ENCODE measurements around the gene PYGO2.

The PYGO2 gene

DNA sequence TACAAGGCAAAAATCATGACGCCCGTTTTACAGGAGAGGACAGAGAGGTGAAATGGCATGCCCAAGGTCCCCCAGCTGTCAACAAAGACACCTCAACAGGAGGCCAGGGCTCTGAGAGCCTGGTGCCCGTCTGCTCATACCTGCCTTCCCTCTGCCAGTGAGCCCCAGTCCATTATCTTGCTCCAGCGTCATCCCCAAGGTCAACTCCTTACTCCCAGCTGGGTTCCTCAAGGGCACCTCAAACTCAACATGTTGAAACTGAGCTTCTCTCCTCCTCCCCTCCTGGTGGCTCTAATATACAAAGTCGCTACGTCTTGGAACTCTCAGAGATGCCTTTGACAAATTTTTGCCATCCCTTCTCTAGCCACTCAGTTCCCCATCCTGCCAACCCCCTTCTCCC is 8.9 kb downstream of the PYGO2 start:
- H3K9me3 ChIP-seq (ENCODE audit: insufficient read depth, low read length): no peaks in the 10 kb centered on the region
- no peaks in the 10 kb centered on the region for H3K36me3 ChIP-seq (replicated peaks; ENCODE audit: low read depth, low read length)
- peaks cover 20% of the 10 kb centered on the region for H3K4me1 ChIP-seq (ENCODE audit: low read length)
- H3K4me2 ChIP-seq (ENCODE audit: low read length): no peak overlapping the region
- no peaks in the 10 kb centered on the region for H3K79me2 ChIP-seq (ENCODE audit: low read length)
- no peak overlapping the region for H3K9ac ChIP-seq (ENCODE audit: low read length)
- H2AFZ ChIP-seq (ENCODE audit: low read depth, low read length): no peak overlapping the region
- no peak for TF ChIP-seq EZH2phosphoT487 (IDR thresholded peaks at IDR 0.05; ENCODE audit: low read depth)
- TF ChIP-seq, protein P1, sequence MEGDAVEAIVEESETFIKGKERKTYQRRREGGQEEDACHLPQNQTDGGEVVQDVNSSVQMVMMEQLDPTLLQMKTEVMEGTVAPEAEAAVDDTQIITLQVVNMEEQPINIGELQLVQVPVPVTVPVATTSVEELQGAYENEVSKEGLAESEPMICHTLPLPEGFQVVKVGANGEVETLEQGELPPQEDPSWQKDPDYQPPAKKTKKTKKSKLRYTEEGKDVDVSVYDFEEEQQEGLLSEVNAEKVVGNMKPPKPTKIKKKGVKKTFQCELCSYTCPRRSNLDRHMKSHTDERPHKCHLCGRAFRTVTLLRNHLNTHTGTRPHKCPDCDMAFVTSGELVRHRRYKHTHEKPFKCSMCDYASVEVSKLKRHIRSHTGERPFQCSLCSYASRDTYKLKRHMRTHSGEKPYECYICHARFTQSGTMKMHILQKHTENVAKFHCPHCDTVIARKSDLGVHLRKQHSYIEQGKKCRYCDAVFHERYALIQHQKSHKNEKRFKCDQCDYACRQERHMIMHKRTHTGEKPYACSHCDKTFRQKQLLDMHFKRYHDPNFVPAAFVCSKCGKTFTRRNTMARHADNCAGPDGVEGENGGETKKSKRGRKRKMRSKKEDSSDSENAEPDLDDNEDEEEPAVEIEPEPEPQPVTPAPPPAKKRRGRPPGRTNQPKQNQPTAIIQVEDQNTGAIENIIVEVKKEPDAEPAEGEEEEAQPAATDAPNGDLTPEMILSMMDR (IDR thresholded peaks at IDR 0.05; ENCODE audit: low read depth, low read length): no peak
- no peaks in the 10 kb centered on the region for H3K27me3 ChIP-seq (ENCODE audit: low read depth, low read length)
- no peak overlapping the region for H3K27ac ChIP-seq (ENCODE audit: low read length)
- no peaks in the 10 kb centered on the region for H4K20me1 ChIP-seq (ENCODE audit: insufficient read depth, low read length)
- no peak overlapping the region for H3K4me3 ChIP-seq (ENCODE audit: low read length)

DNA sequence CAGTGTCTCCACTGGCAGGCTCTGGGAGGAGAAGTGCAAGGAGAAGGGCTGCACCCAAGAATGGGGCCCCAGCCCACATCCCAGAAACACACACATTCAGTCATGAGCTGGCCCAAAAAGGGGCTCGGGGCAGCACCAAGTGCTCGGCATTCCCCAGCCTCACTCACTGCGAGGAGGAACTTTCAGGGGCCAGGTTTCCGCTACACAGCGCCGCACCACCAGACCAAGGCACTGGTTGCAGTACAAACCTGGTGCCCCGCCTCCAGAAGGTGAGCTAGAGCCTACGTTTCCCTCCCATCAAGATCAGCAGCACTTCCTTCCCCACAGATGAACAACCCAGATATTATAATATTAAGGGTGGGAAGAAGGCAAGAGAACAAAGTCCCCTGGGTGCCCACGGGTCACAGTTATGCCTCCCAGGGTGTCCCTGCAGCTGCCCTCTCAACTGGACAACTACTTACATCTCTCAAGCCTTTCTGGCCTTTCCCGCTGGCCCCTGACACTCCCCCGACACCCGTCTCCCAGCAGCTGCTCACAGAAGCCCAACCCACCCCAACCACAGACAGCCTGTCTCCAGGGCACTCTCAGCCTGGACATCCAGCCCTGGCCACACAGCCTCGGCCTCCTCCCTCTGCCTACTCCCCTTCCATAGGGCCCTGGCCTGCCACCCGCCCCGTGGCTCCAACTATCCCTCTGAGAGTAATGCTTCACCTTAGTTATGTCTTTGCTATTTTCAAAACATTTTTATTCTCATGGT is 9.5 kb downstream of the PYGO2 start:
- H3K4me1 ChIP-seq (ENCODE audit: low read length): peaks cover 16% of the 10 kb centered on the region
- H3K9me3 ChIP-seq (ENCODE audit: insufficient read depth, low read length): no peaks in the 10 kb centered on the region
- no peaks in the 10 kb centered on the region for H3K36me3 ChIP-seq (replicated peaks; ENCODE audit: low read depth, low read length)
- no peak overlapping the region for H3K27ac ChIP-seq (ENCODE audit: low read length)
- H3K4me2 ChIP-seq (ENCODE audit: low read length): no peak overlapping the region
- H3K4me3 ChIP-seq (ENCODE audit: low read length): no peak overlapping the region
- no peaks in the 10 kb centered on the region for H4K20me1 ChIP-seq (ENCODE audit: insufficient read depth, low read length)
- no peak overlapping the region for H3K9ac ChIP-seq (ENCODE audit: low read length)
- no peaks in the 10 kb centered on the region for H3K79me2 ChIP-seq (ENCODE audit: low read length)
- no peaks in the 10 kb centered on the region for H3K27me3 ChIP-seq (ENCODE audit: low read depth, low read length)
- no peak overlapping the region for H2AFZ ChIP-seq (ENCODE audit: low read depth, low read length)
- TF ChIP-seq, protein P1 (IDR thresholded peaks at IDR 0.05; ENCODE audit: low read depth, low read length): no peak
- TF ChIP-seq EZH2phosphoT487 (IDR thresholded peaks at IDR 0.05; ENCODE audit: low read depth): no peak

DNA sequence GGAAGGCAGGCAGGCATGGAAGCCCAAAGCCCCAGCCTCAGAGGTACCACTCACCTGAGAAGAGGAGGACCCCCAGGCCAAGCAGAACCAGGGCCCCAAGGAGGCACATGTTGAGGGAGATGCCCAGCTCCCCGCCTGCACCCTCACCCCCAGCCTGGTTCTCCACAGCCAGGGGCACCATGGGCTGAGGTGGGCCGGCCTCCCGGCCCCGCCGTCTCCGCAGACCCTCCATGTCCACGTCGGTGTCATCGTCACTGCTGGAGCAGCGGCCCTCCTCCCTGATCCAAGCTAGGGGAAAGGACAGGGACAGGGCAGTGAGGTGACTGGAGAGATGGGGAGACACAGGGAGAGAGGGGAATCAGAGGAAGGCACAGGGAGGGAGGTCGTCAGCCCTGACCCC is 13.5 kb downstream of the PYGO2 start:
- Histone ChIP-seq H3K4me1 (ENCODE audit: low read length) (peaks cover 23% of the 10 kb centered on the region), H3K27me3 (ENCODE audit: low read depth, low read length) (no peaks in the 10 kb centered on the region), H4K20me1 (ENCODE audit: insufficient read depth, low read length) (no peaks in the 10 kb centered on the region), H3K9ac (ENCODE audit: low read length) (no peak overlapping the region), H3K36me3 (replicated peaks; ENCODE audit: low read depth, low read length) (no peaks in the 10 kb centered on the region), H3K9me3 (ENCODE audit: insufficient read depth, low read length) (no peaks in the 10 kb centered on the region), H3K27ac (ENCODE audit: low read length) (no peak overlapping the region), H3K4me2 (ENCODE audit: low read length) (no peak overlapping the region), H3K4me3 (ENCODE audit: low read length) (no peak overlapping the region), H3K79me2 (ENCODE audit: low read length) (no peaks in the 10 kb centered on the region), H2AFZ (ENCODE audit: low read depth, low read length) (no peak overlapping the region)
- TF ChIP-seq EZH2phosphoT487 (IDR thresholded peaks at IDR 0.05; ENCODE audit: low read depth): no peak
- TF ChIP-seq, protein P1 (IDR thresholded peaks at IDR 0.05; ENCODE audit: low read depth, low read length): no peak

DNA sequence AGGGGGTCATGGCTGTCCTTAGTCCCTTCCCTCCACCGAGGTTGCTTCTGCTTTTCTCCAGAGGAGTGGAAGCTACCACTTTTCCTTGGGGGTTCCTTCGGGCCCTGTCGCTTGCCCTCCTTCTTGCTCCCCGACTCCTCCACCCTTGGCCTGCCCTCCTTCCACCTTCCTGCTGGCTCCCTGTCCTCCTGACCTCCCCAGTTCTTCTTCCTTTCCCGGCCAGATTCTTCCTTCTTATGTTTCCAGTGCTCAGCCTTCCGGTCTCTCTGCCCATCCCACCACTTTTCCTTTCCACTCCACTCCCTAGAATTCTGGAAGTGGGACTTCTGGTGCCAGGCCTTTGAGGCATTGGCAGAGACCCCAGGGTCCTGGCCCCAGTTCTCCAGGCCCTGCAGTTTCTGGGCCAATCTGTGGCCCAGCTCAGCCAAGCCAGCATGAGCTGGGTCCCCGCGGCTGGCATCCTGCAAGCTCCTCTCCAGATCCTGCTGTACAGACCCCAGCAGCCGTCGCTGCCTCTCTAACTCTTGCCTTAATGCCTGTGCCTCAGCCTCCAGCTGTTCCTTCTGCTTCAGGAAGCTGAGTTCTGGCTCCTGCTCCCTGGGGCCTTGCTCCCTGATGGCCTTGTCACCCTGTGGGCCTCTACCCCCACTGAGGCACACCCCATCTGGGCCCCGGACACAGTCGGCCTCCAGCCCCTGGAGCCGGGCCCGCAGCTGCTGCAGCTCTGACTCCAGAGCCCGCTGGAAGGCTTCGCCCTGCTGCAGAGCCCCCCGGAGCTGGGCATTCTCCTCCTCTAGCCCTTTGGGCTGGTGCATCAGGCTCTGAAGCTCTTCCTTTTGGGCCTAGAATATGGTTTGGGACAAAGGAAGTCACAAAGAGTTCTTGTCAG is 15.4 kb downstream of the PYGO2 start:
- Histone ChIP-seq H3K9me3 (ENCODE audit: insufficient read depth, low read length) (no peaks in the 10 kb centered on the region), H3K9ac (ENCODE audit: low read length) (no peak overlapping the region), H3K27me3 (ENCODE audit: low read depth, low read length) (no peaks in the 10 kb centered on the region), H3K36me3 (replicated peaks; ENCODE audit: low read depth, low read length) (no peaks in the 10 kb centered on the region), H4K20me1 (ENCODE audit: insufficient read depth, low read length) (no peaks in the 10 kb centered on the region), H3K4me1 (ENCODE audit: low read length) (peaks cover 42% of the 10 kb centered on the region), H3K4me2 (ENCODE audit: low read length) (no peak overlapping the region), H2AFZ (ENCODE audit: low read depth, low read length) (no peak overlapping the region), H3K79me2 (ENCODE audit: low read length) (no peaks in the 10 kb centered on the region), H3K27ac (ENCODE audit: low read length) (no peak overlapping the region), H3K4me3 (ENCODE audit: low read length) (no peak overlapping the region)
- TF ChIP-seq, protein P1 (IDR thresholded peaks at IDR 0.05; ENCODE audit: low read depth, low read length): no peak
- TF ChIP-seq EZH2phosphoT487 (IDR thresholded peaks at IDR 0.05; ENCODE audit: low read depth): no peak

Data from OCI-LY3 (cell line).